HepG2 (cell line): Measurements from ENCODE around the gene ACSL4. TPM values are rescaled to one million over a fixed set of nuclear protein-coding genes. Genes with fewer than 3 reads are reported as not detected.

ENCODE experiments used
- ATAC-seq: fragments of 200-7000 bp; cut with Tn5 transposase; 3 replicates; pipeline ENCODE4 v1.9.1; 2020; ENCODE audit warnings: mild to moderate bottlenecking, moderate library complexity
- BruUV-seq: library from RNA; stranded (reverse); fragments of 400-500 nt; replicated peaks from 2 replicates; lab custom pipeline; 2021; lab: Mats Ljungman, UMichigan
- CTCF ChIA-PET: fragments of 300-600 bp; formaldehyde crosslinking; extraction: SDS; loops from one replicate; lab custom pipeline; 2021; ENCODE audit warnings: low total read pairs, inconsistent platforms, low intra/inter-chr PET ratio; lab: Yijun Ruan, JAX
- POLR2A ChIA-PET: fragments of 350-600 bp; sonication (Branson Sonifier 250); formaldehyde crosslinking; loops from one replicate; lab custom pipeline; 2020; ENCODE audit warnings: antibody characterized with exemption, inconsistent platforms; lab: Yijun Ruan, JAX
- DNase-seq: peaks from one replicate; pipeline ENCODE4 v3.0.0-alpha.2; 2015; ENCODE audit warnings: low spot score
- FAIRE-seq: peaks from 3 replicates; lab custom pipeline; 2011; peaks lifted over from hg19 to GRCh38; lab: Jason Lieb, UNC
- H2AFZ ChIP-seq: one replicate; pipeline ENCODE4 v1.6.1; 2011; ENCODE audit warnings: low read length, inconsistent platforms
- H3K27ac ChIP-seq: fragments of 300-600 bp; 3 replicates; pipeline ENCODE4 v1.8.0; 2011; ENCODE audit warnings: mixed run types, mild to moderate bottlenecking, mixed read lengths, low read length, inconsistent platforms; ENCODE audit not compliant: insufficient read depth; ENCODE audit errors: extremely low read length
- H3K27me3 ChIP-seq, 2 experiments: fragments of 200-600 bp in 1 of 2; 2 replicates in 1 of 2; 3 replicates in 1 of 2; pipeline versions ENCODE4 v1.6.0 to v1.8.0; 2011; ENCODE audit warnings: low read length in 2 of 2, mild to moderate bottlenecking in 2 of 2, moderate library complexity in 2 of 2, inconsistent platforms in 1 of 2; ENCODE audit not compliant: insufficient read depth in 2 of 2, control insufficient read depth in 1 of 2
- H3K36me3 ChIP-seq, 2 experiments: fragments of 200-600 bp in 1 of 2; replicated peaks in 1 of 2; 2 replicates in 1 of 2; 3 replicates in 1 of 2; pipeline versions ENCODE4 v1.5.1 to v1.8.0; 2011; ENCODE audit warnings: low read length in 2 of 2, inconsistent platforms in 1 of 2; ENCODE audit not compliant: insufficient read depth in 2 of 2, control insufficient read depth in 1 of 2
- H3K4me1 ChIP-seq: 2 replicates; pipeline ENCODE4 v1.5.1; 2012; ENCODE audit warnings: low read length, inconsistent platforms; ENCODE audit not compliant: insufficient read depth
- H3K4me2 ChIP-seq: 2 replicates; pipeline ENCODE4 v1.6.0; 2011; ENCODE audit warnings: low read depth, low read length, inconsistent platforms
- H3K4me3 ChIP-seq, 3 experiments: fragments of 200-600 bp in 1 of 3; sonication (generic), shearing (Covaris generic) in 1 of 3; replicated peaks in 1 of 3; 2 replicates each; pipeline ENCODE4 v1.5.1; 2011 to 2016; ENCODE audit warnings: low read length in 3 of 3, inconsistent platforms in 2 of 3, low read depth in 2 of 3, mild to moderate bottlenecking in 2 of 3, control low read depth in 1 of 3, mixed read lengths in 1 of 3; ENCODE audit not compliant: insufficient read depth in 1 of 3
- H3K79me2 ChIP-seq: one replicate; pipeline ENCODE4 v1.6.1; 2011; ENCODE audit warnings: low read length, inconsistent platforms; ENCODE audit not compliant: insufficient read depth
- H3K9ac ChIP-seq: 2 replicates; pipeline ENCODE4 v1.6.0; 2011; ENCODE audit warnings: mild to moderate bottlenecking, low read depth, low read length, inconsistent platforms; ENCODE audit not compliant: insufficient read depth
- H3K9me3 ChIP-seq: 2 replicates; pipeline ENCODE4 v1.5.1; 2012; ENCODE audit warnings: mild to moderate bottlenecking, low read length
- H4K20me1 ChIP-seq: 2 replicates; pipeline ENCODE4 v1.6.0; 2011; ENCODE audit warnings: inconsistent platforms, mild to moderate bottlenecking, low read length, moderate library complexity; ENCODE audit not compliant: insufficient read depth
- ARHGAP35 ChIP-seq: sonication (generic); formaldehyde crosslinking; IDR thresholded peaks from 2 replicates; pipeline ENCODE4 v1.9.0; 2022; ENCODE audit warnings: mild to moderate bottlenecking, inconsistent platforms, moderate library complexity, missing genetic modification reagents, borderline replicate concordance
- DPF2 ChIP-seq: sonication (generic); formaldehyde crosslinking; IDR thresholded peaks from 2 replicates; pipeline ENCODE4 v1.4.0; 2020; ENCODE audit warnings: mild to moderate bottlenecking, low read depth, missing genetic modification reagents, borderline replicate concordance
- GTF3A ChIP-seq: sonication (generic); formaldehyde crosslinking; conservative IDR thresholded peaks from 2 replicates; pipeline ENCODE4 v1.4.0; 2020; ENCODE audit warnings: mild to moderate bottlenecking, missing genetic modification reagents
- NAIF1 ChIP-seq: sonication (generic); formaldehyde crosslinking; IDR thresholded peaks from 2 replicates; pipeline ENCODE4 v1.5.0; 2020; ENCODE audit warnings: mild to moderate bottlenecking, missing genetic modification reagents, borderline replicate concordance
- POLR2AphosphoS5 ChIP-seq: IDR thresholded peaks from 2 replicates; pipeline ENCODE4 v1.6.1; 2012; ENCODE audit warnings: low read depth, low read length
- RBM22 ChIP-seq: fragments of 200-400 bp; formaldehyde crosslinking; optimal IDR thresholded peaks from 2 replicates; pipeline ENCODE3; 2017; ENCODE audit warnings: mild to moderate bottlenecking, low read length, moderate library complexity
- TCF7L2 ChIP-seq: IDR thresholded peaks from 2 replicates; pipeline ENCODE4 v1.6.1; 2011; ENCODE audit warnings: mild to moderate bottlenecking, low read depth, low read length, moderate library complexity
- WGBS: methylation state at CpG from one replicate; pipeline ENCODE4 v1.1.6; 2017; ENCODE audit warnings: low lambda C conversion rate; 5-methylcytosine and 5-hydroxymethylcytosine counted together
- in situ Hi-C: cut with HindIII; loops from 2 replicates; pipeline ENCODE4 v1.10.0; 2017; ENCODE audit warnings: low pct_unique_long_range_greater_than_20kb; ENCODE audit not compliant: extremely low pct_ligation_motif_present
- intact Hi-C: fragments of 100-400 bp; cut with micrococcal nuclease; formaldehyde crosslinking; loops from one replicate; pipeline ENCODE4 v1.10.0; 2022; ENCODE audit not compliant: unreplicated experiment
- polyA plus RNA-seq, 8 experiments: library from polyadenylated mRNA; depleted of rRNA in 3 of 8; stranded (reverse) in 7 of 8; unstranded in 1 of 8; fragments of >200 nt; fragmentation: Illumina TruSeq in 4 of 8; extraction: Trizol in 4 of 8; gene quantifications; 2 replicates each; pipeline versions ENCODE4 v1.2.1 to v1.2.3, GENCODE V29; 2011 to 2016; ENCODE audit warnings: low read depth in 4 of 8, missing spikeins in 1 of 8, mixed read lengths in 1 of 8; ENCODE audit not compliant: insufficient read depth in 1 of 8
- total RNA-seq, 5 experiments: library from RNA; depleted of rRNA; stranded (reverse); fragments of >200 nt; fragmentation: Illumina TruSeq; extraction: Trizol; gene quantifications; 2 replicates each; pipeline ENCODE4 v1.2.3, GENCODE V29; 2016; ENCODE audit warnings: low read depth in 1 of 5
- TF ChIP-seq, protein P1 (sequence below): IDR thresholded peaks from 2 replicates; pipeline ENCODE4 v1.6.1; 2016; ENCODE audit warnings: missing compliant biosample characterization, missing genetic modification reagents, borderline replicate concordance
- TF ChIP-seq, protein P2 (sequence below): sonication (generic); formaldehyde crosslinking; IDR thresholded peaks from 2 replicates; pipeline ENCODE4 v1.4.0; 2020; ENCODE audit warnings: missing genetic modification reagents

Gene ACSL4
- total and polyA plus RNA-seq, 2 of the 13 experiments (the other 11 are each of a cell fraction or from before 2014, with no cell fraction given), result 207 to 316 TPM

DNA sequence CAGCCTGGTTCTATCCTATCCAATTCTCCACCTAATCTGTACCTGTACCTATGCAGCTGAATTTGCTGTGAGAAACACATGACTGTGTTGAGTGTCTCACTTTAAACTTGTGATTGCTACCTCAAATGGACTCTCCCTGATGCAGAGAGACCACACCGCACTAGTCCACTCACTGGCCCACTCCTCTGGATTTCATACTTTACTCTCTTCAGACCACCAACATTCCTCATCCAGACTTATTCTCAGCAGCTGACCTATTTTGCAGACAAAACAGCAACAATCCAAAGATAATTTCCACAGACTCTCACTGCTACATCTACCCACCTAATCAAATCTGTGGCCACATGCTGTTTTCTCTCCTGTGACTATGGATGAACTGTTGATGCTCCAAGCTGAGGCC is 45.2 kb downstream of the ACSL4 start:
- no TSS peak for BruUV-seq
- Histone ChIP-seq H3K9ac (no peak overlapping the region), H3K36me3 (peaks cover 2 to 55% of the 10 kb centered on the region in 2 experiments; a peak in 4 of 5 replicates), H3K79me2 (peaks cover 98% of the 10 kb centered on the region), H3K4me3 (no peak overlapping the region), H4K20me1 (peaks cover 100% of the 10 kb centered on the region), H2AFZ (no peak overlapping the region), H3K9me3 (no peaks in the 10 kb centered on the region), H3K4me2 (no peak overlapping the region), H3K27me3 (no peaks in the 10 kb centered on the region), H3K27ac (no peak overlapping the region), H3K4me1 (peaks cover 81% of the 10 kb centered on the region)
- DNase-seq (no peak), FAIRE-seq (no peak), ATAC-seq (peak; percentile 44; the same call in 2 of the 3 replicates)
- in situ Hi-C loops, result no loop called here
- ChIA-PET POLR2A (no interaction called here), CTCF (no interaction called here)
- 92% methylated on average over 1 of the region's 1 CpG for WGBS
- TF ChIP-seq GTF3A, result no peak
- TF ChIP-seq TCF7L2, result no peak
- TF ChIP-seq, protein P1, sequence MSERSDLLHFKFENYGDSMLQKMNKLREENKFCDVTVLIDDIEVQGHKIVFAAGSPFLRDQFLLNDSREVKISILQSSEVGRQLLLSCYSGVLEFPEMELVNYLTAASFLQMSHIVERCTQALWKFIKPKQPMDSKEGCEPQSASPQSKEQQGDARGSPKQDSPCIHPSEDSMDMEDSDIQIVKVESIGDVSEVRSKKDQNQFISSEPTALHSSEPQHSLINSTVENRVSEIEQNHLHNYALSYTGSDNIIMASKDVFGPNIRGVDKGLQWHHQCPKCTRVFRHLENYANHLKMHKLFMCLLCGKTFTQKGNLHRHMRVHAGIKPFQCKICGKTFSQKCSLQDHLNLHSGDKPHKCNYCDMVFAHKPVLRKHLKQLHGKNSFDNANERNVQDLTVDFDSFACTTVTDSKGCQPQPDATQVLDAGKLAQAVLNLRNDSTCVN (CRISPR knock-in tag), result no peak
- TF ChIP-seq RBM22, result peak; percentile 93
- no peak for TF ChIP-seq ARHGAP35 (CRISPR knock-in tag)
- intact Hi-C loops, result no loop called here

DNA sequence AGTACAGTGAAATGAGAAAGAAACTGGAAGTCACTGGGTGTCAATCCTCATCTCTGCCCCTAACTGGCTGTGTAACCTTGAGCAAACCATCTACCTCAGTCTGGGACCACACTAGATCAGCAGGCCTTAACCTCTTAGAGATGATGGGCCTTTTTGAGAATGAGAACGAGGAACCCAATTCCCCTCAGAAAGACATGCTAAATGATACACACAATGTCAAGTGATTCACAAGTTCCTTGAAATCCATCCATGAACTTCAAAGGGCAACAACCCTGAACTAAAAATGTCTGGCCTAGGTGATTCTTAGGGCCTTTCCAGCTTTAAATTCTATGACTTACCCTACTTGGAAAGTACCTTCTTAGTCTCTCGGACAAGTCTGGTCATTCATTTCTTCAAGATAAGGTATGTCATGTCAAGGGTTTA is 47.4 kb downstream of the ACSL4 start:
- H3K27ac ChIP-seq, result no peak overlapping the region
- POLR2A ChIA-PET, result no interaction called here
- 100% methylated on average over 1 of the region's 2 CpGs for WGBS
- peaks cover 66% of the 10 kb centered on the region for H3K4me1 ChIP-seq
- no peak overlapping the region for H3K4me2 ChIP-seq
- H3K9ac ChIP-seq, result no peak overlapping the region
- H3K36me3 ChIP-seq, result peaks cover 2 to 64% of the 10 kb centered on the region in 2 experiments; a peak in 4 of 5 replicates
- CTCF ChIA-PET, result no interaction called here
- in situ Hi-C loops (no loop called here), intact Hi-C loops (no loop called here)
- BruUV-seq, result no TSS peak
- no peak for ATAC-seq
- no peaks in the 10 kb centered on the region for H3K9me3 ChIP-seq
- DNase-seq, result no peak
- H3K79me2 ChIP-seq, result peaks cover 92% of the 10 kb centered on the region
- no peak overlapping the region for H3K4me3 ChIP-seq
- 0 out of 2 replicates have a peak, but pooled peaks have one; percentile 10 for TF ChIP-seq POLR2AphosphoS5
- TF ChIP-seq NAIF1, result no peak
- peak; percentile 87 for TF ChIP-seq RBM22
- no peak for TF ChIP-seq DPF2
- TF ChIP-seq, protein P2, sequence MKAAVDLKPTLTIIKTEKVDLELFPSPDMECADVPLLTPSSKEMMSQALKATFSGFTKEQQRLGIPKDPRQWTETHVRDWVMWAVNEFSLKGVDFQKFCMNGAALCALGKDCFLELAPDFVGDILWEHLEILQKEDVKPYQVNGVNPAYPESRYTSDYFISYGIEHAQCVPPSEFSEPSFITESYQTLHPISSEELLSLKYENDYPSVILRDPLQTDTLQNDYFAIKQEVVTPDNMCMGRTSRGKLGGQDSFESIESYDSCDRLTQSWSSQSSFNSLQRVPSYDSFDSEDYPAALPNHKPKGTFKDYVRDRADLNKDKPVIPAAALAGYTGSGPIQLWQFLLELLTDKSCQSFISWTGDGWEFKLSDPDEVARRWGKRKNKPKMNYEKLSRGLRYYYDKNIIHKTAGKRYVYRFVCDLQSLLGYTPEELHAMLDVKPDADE (CRISPR knock-in tag), result no peak
- no peak for FAIRE-seq
- peaks cover 96% of the 10 kb centered on the region for H4K20me1 ChIP-seq
- H3K27me3 ChIP-seq, result no peaks in the 10 kb centered on the region
- no peak overlapping the region for H2AFZ ChIP-seq
